ENCODE results near the gene SH3BP4.

Gene SH3BP4

DNA sequence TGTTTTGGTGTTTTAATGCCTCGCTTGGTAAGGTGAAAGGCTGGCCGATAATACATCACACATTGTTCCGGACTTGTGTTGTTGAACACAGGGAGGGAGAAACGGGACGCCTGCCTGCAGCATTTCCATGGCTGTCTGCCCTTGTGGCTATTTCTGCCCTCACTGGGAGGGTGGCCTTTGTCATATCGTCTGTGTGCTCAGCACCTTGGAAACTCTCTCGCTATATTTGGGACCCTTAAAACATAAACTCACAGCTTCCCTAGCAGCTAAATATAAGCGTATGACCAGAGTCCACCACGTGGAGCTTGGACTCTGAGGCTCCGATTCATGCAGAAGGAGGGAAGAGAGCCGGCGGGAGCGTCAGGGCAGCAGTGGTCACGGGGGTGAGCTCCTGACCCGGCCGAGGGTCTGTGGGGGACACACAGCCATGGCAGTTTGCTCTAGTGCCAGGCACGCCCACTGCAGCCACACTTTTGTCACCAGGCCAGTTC, 111.7 kb downstream of the SH3BP4 start:
- no peak for DNase-seq

DNA sequence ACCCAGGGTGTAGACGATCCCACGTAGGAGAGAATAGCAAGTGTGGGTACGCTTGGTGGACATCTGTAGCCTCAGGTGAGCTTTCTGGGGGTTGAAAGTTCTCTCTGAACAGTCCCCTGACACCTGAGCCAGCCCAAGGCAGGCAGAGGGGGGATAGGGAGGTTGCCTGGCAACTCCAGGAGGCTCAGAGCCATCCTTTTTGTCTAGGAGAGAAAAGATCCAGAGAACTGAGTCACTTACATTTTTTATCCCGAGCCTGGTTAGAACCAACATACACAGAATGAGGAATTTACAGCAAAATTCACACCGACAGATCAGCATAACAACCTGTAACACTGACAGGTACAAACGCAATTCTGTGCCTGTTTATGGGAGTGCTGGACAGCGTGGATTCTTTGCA, 113.2 kb downstream of the SH3BP4 start:
- no peak for DNase-seq

DNA sequence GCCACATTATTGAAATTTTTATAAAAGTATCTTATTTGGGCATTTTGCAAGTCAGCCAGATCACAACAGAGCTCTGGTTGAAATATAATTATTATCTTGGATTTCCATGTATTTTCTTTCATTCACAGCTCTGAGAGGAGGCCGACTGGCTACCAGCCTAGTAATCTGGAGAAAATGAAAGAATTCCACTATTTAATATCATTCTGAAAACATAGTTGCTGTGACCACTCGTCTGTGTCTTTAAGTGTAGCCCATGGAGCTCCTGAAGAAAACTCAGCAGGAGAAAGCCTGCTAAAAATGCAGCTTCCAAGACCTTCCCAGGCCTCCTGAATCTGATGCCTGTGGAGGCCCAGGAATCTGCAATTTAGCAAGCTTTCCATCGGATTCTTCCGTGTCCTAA, 114.7 kb downstream of the SH3BP4 start:
- no peak for DNase-seq

DNA sequence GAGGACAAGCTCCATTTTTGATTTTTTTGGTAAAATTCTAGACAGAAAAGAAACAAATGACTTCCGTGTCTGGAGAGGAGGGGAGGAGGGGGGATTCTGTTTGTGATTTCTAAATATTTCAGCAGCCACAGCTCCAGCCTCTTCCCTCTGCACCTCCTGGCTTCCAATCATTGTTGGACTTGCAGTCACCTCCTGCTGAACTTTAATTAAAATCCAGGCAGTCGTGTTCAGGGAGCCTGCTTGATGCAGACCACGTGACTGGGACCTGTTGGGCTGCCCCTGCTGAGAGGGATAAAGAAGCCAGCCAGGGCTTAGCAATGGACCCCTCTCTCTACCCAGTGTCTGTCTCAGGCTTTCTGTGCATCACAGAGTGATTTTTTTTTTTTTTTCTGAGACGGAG, 115.1 kb downstream of the SH3BP4 start:
- no peak for DNase-seq

DNA sequence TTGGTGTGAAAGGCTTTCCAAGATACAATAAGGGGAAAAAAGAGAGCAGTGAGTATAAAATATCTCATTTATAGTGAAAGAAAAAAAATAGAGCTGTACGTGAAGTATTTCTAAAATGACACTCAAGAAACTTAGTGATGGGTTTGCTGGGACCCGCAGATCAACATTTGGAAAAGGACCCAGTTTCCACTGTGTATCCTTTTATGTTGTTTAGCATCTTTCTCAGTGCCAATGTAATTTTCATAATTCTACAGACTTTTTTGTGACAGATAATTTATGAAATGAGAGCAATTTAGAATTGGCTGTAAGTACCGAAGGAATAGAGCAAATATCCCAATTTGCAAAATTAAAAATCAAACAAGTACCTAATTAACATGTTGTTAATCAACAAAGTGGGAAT, 116.9 kb downstream of the SH3BP4 start:
- no peak for DNase-seq

DNA sequence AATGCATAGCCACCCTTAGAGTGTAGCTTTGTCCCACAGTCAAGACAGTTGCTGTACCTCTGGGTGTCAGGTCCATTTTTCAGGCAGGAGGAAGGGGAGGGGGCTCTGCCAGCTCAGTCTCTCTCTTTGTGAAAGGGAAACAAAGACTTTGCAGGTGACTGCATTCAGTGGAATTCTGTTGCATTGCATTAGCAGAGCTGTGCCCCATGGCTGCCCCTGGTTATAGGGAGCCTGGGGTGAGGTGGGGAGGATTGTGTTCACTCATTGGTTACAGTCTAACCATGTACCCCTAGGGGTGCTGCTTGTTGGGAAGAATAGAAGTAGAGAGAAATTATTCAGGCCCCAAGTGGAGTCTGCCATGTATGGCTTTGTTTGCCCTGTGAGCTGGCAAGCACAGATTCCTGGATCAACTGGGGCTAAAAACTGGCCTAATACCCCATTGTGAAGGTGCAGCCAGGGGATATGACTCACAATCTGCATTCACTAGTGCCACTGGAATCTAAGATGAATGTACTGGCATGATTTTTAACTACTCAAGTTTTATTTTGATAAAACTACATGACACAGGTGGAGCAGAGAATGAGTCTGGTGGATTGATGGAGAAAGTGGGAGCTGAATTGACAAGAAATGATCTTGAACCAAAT, 118.4 kb downstream of the SH3BP4 start:
- DNase-seq: no peak

DNA sequence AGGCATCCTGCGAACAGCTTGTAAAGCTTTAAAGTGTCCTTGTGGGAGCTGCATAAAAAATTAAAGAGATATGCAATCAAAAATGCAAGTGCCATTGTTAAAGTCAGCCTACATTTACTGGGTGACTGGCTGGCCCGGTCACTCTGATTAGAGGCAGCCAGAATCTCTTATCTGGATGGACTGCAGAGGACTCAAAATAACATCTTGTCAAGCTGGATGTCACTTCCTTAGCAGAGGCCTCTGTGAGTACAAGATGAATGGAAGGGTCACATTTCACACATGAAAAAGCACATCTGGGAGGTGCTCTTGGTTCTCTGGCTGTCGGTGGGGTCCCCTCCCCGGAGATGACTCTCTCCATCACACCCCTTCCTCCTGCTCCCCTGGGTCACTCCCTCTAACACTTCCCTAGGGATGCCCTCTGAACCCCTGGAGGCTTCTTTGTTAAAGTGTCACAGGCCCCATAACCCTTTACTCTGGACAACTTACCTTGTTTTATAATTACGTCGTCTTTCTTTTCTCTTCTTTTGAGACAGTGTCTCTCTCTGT, 122.1 kb downstream of the SH3BP4 start:
- DNase-seq: no peak

DNA sequence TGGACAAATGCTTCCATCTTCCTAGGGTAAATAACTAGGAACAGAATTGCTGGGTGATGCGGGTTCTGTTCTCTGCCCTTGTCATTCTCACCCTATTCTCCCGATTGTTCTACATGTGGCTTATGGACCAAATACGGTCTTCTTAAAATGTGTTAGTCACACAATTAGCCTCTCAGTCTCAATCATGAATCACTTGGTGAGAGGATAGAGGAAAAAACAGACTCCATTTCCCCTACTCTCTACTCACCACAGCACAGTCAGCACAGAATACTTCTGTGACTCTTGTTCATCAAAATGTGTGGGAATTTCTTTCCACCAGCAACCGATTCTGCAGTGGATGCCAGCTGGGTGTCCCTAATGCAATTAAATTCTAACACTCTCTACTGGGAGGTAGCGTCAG, 125.2 kb downstream of the SH3BP4 start:
- no peak for DNase-seq

DNA sequence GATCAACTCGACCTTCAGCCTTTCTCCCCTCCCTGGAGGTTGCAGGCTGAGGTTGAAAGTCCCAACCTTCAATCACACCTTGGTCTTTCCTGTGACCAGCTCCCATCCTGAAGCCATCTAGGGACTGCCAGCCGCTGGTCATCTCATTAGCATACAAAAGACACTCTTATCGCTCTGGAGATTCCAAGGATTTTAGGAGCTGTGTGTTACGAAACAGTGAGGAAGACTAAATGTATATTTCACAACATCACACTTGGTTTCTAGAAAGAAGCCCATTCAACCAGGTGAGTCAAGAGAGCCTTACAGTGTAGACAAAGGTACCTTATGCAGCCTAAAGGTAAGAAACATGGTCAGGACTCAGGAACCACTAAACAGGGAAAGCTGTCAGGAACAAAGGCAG, 126.4 kb downstream of the SH3BP4 start:
- no peak for DNase-seq

DNA sequence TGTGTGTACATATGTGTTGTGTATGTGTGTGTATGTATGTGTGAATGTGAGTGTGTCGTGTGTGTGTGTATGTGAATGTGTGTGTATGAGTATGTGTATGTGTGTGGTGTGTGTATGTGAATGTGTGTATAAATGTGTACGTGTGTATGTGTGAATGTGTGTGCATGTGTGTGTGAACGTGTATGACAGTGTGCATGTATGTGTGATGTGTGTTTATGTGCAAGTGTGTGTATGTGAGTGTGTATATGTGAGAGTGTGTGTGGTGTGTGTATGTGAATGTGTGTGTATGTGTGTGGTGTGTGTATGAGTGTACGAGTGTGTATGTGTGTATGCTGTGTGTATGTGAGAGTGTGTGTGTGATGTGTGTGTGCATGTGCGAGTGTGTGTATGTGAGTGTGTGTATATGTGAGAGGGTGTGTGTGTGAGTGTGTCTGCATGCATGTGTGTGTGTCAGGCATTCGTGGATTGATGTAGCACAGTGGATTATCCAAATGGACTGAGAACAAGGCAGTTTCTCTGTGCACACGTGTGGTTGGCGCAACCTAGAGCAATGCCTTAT, 127.2 kb downstream of the SH3BP4 start:
- DNase-seq: no peak

DNA sequence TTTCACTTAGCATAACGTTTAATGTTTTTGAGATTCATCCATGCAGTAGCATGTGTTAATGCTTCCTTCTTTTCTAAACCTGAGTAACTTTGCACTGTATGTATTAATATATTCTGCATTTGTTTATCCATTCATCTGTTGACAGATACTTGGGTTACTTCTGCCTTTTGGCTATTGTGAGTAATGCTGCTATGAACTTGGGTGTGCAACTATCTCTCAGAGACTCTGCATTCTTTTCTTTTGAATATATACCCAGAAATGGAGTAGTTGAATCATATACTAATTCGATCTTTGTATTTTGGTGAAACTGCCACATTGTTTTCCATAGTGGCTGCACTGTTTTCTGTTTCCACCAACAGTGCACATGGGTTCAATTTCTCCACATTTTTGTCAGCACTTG, 128.3 kb downstream of the SH3BP4 start:
- no peak for DNase-seq

DNA sequence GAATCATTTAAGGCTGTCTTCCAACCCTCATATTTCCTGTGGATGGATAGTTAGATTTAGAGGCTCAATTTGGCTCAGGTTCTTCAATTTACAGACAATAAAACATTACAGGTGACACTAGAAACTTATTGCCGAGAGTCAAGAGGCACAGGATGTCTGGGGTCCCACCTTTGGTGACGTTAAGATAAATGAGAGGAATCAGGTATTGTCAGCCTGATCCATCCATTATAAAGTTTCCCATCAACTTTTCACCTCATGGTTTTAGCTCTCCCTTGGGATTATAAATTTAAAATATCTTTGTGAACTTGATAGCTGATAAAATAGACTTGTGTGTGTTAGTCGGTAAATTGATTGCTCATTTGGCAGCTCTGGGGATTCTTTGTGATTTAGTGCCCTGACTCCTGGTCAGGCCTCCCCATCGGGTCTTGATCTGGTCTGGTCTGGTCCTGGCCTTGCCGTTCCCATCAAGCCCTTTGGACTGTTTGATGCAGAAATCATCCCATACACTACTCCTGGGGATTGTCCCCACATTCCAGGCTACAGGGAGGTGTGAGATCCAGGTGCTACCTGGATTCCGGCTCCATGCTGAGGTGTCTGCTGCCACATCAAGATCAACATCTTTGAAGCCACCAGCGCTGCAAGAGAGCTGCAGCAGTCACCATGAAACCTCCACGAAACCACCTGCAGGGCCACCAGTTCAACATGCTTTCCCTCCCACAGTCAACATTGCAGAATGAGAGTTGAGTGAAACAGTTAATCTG, 130.9 kb downstream of the SH3BP4 start:
- no peak for DNase-seq

DNA sequence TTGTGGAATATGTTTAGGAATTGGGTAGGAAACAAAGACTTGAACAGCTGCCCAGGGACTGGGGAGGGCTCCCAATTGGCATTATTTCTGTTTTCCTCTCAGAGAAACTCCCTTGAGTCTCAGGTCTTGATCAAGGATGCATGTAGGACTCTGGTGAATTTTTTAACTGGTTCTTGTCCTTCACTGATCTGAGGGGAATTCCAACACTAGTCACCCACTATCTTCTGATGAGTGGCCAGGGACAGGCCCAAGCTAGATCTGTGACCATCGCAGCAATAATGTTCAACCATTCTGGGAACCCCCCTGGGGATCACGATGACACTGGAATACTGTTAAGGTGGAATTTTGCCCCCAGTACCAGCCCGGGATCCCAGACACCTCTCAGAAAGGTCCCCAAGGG, 132.0 kb downstream of the SH3BP4 start:
- DNase-seq: no peak

DNA sequence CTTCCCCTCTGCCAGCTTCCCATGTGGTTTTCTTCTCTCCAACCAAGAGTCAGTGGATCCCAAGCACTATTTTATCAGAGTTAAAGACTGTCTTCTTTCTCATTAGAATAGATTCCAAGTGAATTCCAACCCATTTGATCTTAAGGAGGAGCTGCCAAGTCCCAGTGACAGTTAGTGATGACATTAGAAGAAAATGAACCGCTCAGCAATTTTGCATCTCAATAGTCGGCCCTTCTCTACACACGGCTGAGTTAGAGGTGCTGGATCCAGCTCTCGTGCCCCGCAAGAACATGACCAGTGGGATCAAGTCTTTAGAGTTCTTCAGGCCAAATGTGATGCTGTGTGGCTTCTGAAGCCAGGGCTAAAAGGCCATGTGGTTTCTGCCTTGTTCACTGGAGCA, 132.6 kb downstream of the SH3BP4 start:
- no peak for DNase-seq

DNA sequence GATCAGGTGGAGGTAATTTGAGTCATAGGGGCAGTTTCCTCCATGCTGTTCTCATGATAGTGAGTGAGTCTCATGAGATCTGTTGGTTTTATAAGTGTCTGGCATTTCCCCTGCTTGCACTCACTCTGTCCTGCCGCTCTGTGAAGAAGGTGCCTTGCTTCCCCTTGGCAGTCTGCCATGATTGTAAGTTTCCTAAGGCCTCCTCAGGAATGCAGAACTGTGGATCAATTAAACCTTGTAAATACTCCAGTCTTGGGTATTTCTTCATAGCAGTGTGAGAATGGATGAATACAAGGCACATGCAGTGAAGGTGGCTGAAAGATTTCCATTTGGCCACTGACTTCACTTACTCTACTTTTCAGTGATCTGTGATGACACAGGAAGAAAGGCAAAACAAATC, 133.7 kb downstream of the SH3BP4 start:
- no peak for DNase-seq

DNA sequence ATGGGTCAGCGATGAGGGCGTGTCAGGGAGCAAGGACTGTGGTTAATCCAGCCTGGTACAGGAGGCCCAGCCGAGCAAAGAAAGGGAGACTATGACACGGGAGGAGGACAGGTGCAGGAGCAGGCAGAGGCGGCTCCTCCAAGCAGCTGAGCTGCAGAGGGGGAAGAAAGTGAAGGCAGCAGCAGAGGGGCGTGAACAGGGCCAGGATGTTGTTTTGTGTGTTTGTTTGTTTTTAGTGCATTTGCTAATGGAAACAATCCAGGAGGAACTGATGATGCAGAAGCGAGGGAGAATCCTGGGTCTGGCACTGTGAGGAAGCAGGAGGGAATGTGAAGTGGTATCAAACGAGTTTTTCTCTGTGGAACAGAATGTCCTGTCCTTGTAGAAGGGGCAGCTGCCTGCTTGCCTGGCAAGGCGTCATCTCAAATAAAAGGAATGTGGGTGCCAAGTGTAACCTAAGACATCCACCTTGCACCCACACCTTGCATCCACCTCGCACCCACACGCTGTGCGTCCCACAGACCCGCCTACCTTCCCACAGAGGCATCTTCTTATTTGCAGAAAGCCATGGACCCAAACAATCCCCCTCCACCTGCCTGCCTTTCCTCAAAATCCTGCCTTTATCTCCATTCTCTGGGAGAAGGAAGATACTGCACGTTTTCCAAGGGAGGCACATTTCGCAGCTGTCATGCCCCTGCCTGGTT, 134.8 kb downstream of the SH3BP4 start:
- no peak for DNase-seq

DNA sequence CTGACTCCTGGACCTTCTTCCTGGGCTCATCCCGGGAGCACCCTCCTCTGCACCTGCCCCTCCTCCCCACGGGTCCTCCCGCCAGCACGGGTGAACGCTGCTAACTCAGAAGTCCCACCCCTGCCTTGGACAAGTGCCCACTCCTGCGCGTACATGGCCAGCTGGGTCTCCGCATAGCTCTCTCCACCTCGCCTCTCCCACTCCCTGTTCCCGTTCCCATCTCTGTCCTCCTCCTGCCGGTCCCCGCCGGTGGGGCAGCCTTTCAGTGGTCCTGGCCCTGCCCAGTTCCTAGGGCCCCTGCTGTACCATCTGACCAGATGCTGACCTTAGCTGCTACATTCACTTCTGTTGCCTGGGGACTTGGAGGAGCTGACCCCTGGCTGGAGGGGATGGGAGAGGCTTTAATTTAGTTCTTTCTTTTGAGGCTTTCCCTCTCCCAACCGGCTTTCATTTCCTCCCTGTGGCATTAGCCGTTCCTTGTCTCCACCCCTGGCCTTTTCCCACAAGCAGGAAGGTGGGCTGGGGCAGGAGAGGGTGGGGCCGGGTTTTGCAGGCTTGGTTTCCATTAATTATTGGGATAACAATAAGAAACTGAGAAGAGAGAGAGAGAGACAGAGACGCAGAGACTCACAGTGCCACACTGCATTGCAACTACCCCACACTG, 136.1 kb downstream of the SH3BP4 start:
- no peak for DNase-seq

DNA sequence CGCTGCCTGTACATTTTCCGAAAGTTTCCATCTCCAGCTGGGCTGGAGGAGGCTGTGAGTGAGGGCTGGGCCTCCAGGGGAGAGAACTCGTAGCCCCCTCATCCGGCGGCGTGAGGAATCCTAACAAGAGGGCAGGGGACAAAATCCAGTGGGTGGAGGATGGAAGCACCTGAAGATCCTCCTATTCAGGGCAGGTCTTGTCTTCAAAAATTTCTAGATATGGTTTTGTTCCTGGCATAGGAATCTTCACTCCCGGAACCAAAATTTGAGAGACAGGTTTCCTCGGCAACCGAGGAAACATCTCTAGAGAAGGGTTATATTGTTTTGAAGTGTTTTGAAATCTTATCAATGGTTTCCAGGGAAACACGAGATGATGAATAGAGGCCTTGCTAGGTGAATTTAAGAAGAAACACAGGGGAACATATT, 136.7 kb downstream of the SH3BP4 start:
- no peak for DNase-seq

DNA sequence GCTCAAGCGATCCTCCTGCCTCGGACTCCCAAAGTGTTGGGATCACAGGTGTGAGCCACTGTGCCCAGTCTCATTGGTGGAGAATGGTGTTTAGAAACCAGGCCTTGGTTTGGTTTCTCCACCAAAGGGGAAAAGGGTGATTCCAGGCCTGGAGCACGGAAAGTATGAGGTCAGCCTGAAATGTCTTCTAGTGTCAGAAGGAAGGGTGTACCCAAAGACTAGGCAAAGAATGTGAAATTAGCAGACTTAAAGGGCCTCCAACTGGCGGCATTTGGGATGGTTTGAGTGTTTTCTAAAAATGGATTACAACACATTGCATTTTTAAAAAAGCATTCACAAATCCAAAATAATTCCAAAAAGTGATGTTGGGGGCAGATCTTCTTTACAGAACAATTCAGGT, 139.6 kb downstream of the SH3BP4 start:
- DNase-seq: no peak

DNA sequence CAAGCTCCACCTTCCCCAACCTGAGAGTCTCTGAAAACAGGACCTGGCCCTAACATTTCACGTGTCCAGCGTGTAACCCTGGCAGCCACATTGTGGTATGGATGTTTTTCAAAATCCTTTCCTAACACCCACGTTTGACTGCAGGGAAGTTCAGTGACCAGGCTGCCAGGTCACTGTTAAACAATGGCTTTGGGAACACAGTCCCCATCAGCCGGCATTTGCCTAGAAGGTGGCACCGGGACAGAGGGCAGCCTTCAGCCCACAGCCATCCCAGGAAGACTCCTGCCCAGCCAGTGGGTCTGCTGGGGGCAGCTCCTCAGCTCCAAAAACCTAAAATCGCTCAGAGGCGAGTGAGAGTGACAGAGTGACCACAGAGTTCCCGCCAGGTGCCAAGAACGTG, 140.2 kb downstream of the SH3BP4 start:
- no peak for DNase-seq

DNA sequence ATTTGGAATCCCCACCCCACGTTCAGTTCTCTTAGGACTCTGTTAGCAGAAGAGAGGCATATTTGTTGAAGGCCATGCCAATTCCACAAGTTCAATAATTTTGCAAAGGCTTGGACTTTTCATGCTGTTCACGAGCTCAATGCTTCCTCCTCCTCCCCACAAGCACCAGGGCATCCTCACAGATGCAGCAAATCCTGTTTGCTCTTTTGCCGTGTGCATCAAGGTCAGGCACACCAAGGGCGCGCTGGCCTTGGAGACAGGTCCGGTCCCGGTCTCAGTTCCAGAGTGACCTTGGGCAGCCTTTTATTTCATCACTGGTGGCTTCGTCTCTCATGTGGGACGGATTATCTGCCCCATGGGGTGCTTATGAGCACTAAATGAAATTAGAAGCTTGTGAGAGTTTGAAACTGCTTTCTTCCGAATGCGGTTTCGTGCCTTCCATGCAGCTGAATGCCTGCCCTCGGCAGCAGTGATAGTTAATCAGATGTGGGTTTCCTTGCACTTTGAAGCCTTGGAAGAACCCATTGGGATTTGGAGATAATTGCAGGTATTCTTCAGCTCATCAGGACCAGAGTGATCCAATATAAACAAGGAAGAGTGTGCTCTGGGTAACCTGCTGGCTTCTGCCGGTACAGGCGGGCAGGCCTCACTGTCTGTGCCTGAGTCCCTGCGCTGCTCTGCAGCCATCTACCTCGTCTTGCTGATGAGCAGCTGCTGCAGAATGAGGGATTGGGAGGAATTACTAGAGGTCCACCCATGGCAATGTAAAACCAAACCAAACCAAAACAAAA, 140.8 kb downstream of the SH3BP4 start:
- DNase-seq: no peak

DNA sequence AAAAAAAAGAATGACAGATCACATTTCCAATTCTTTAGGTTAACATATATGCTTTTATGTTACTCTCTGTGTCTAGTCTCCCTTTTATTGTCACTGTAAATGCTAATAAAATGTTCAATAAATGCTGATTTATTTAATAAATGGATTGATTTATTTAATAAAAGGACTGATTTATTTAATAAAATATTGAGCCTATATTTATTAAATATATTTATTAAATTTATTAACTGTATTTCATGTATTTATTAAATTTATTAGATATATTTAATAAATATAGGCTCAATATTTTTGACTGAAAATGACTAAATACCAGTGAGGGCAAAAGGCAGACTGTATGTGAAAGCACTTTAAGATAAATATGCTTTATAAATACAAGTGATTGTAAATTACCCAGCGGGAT, 142.6 kb downstream of the SH3BP4 start:
- no peak for DNase-seq

Measured in T-helper 2 cell (primary cell).